ENCODE measurements around the gene CDHR2.

The CDHR2 gene

DNA sequence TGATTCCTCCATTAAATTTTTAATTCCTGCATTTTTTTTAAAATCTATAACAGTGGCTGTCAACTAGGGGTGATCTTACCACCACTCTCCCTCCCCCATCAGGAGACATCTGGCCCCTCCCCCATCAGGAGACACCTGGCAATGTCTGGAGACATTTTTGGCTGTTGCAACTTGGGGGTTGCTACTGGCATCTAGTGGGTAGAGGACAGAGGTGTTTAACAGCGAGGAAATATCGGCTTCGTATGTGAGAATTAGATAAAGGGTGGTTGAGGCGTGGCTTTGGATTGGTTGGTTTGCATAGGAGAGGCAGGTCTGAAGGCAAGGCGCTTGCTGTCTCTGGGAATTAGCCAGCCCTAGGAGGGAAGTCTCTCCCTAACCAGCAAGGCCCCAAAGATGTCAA, 10.5 kb downstream of the CDHR2 start:
- DNase-seq (ENCODE audit: low spot score): no peak
- TF ChIP-seq, protein P1, sequence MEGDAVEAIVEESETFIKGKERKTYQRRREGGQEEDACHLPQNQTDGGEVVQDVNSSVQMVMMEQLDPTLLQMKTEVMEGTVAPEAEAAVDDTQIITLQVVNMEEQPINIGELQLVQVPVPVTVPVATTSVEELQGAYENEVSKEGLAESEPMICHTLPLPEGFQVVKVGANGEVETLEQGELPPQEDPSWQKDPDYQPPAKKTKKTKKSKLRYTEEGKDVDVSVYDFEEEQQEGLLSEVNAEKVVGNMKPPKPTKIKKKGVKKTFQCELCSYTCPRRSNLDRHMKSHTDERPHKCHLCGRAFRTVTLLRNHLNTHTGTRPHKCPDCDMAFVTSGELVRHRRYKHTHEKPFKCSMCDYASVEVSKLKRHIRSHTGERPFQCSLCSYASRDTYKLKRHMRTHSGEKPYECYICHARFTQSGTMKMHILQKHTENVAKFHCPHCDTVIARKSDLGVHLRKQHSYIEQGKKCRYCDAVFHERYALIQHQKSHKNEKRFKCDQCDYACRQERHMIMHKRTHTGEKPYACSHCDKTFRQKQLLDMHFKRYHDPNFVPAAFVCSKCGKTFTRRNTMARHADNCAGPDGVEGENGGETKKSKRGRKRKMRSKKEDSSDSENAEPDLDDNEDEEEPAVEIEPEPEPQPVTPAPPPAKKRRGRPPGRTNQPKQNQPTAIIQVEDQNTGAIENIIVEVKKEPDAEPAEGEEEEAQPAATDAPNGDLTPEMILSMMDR (IDR thresholded peaks at IDR 0.05; ENCODE audit: extremely low read depth, missing control alignments): no peak

DNA sequence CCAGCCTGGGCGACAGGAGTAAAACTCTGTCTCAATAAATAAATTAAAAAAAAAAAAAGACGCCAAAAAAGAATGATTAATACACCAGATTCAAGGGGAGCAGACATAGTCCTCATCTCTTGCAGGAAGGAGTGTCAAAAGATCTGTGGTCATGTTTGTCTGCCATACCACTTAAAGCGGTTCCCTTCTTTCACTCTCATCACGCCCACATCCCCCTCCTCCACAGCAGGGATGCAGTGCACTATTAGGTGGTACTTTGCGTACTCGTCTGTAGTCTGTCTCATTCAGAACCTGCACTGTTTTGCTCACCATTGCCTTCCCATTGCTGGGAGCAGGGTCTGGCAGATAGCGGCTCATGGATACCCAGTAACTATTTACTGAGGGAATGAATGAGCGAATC, 11.2 kb downstream of the CDHR2 start:
- TF ChIP-seq, protein P1 (IDR thresholded peaks at IDR 0.05; ENCODE audit: extremely low read depth, missing control alignments): no peak
- no peak for DNase-seq (ENCODE audit: low spot score)

DNA sequence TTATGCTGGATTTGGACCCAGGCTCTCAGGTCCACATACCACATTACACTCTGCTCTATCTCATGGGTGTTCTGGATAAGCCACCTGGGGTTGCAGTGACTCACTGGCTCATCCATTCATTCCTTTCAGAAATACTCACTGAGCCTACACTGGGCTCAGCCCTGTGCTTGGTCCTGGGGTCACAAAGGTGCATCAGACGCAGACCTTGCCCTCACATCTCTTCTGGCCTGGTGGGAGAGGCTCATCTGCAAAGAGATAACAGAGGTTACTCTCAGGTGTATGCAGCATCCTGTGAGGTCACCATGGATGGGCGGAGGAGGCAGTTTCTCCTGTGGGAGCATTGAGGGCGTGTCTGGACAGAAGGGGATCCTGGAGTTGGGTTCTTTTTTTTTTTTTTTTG, 12.1 kb downstream of the CDHR2 start:
- TF ChIP-seq, protein P1 (IDR thresholded peaks at IDR 0.05; ENCODE audit: extremely low read depth, missing control alignments): no peak
- no peak for DNase-seq (ENCODE audit: low spot score)

DNA sequence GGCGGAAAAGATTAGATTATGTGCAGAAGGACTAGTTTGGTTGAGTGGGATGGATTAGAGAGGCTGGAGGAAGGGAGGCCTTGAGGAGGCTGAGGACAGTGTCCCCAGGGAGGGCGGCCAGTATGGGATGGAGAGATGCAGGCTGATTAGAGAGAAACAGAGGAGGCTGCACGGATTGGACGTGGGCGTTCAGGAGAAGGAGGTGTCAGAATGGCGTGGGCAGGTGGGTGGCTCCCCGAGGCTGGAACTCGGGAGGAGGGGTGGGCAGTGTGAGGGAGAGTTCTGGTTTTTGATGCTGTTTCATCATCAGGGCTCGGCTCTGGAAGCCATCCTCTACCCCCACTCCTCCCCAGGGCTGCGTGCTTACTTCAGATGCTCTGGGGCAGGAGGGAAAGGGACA, 13.0 kb downstream of the CDHR2 start:
- TF ChIP-seq, protein P1 (IDR thresholded peaks at IDR 0.05; ENCODE audit: extremely low read depth, missing control alignments): no peak

DNA sequence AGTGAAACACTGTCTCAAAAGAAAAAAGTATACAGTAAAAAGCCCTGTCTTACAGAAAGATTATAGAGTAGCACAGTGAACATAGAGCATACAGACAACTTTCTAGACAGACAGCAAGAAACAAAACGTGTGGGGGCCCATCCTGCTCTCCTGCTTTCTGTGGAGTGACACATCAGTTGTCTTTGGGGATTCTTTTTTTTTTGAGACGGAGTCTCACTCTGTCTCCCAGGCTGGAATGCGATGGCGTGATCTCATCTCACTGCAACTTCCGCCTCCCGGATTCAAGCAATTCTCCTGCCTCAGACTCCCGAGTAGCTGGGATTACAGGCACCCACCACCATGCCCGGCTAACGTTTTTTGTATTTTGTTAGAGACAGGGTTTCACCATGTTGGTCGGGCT, 14.9 kb downstream of the CDHR2 start:
- TF ChIP-seq, protein P1 (IDR thresholded peaks at IDR 0.05; ENCODE audit: extremely low read depth, missing control alignments): no peak
- no peak for DNase-seq (ENCODE audit: low spot score)

More for the DNA sequence above, 13.0 kb downstream of the CDHR2 start:
- DNase-seq (ENCODE audit: low spot score): no peak

DNA sequence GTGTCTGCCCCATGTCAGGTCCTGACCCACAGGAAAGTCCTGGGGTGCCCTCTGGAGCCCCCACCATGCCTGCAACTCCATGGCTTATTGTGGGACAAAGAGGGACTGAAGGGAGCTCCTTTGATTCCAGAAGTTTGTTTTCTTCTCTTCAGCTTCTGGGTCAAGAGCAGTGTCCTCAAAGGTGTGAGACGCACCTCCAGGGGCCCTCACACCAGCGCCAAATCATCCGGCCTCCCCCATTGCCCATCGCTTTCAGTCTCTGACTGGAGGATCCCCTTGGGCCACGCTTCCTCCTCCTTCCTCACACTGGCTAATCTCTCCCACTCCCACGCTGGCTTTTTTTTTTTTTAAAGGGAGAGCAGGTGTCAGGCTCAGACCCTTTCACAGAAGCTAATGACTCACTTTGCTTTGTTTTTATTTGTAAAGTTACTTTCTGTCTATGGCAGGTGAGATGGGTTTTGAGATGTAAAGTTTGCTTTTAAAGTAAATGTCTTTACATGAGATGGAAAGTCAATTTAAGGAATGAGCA, 16.7 kb downstream of the CDHR2 start:
- TF ChIP-seq, protein P1 (IDR thresholded peaks at IDR 0.05; ENCODE audit: extremely low read depth, missing control alignments): no peak
- no peak for DNase-seq (ENCODE audit: low spot score)

DNA sequence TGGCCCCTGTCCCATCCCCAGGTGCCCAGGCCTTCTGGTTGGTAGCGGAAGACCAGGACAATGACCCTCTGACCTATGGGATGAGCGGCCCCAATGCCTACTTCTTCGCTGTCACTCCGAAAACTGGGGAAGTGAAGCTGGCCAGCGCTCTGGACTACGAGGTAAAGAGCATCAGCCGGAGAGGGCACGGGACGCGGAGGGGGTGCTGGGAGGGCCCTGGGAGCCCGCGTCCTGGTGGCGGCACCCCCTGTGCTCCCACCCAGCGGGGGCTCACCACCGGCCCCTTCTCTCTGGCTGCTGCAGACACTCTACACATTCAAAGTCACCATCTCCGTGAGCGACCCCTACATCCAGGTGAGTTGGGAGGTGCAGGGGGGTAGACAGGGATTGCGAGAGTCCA, 19.5 kb downstream of the CDHR2 start:
- no peak for DNase-seq (ENCODE audit: low spot score)
- TF ChIP-seq, protein P1 (IDR thresholded peaks at IDR 0.05; ENCODE audit: extremely low read depth, missing control alignments): no peak
